RWPE2 (cell line): Measurements from ENCODE around the gene PAPPA.

ENCODE experiments used
- ATAC-seq: fragments of 200-7000 bp; cut with Tn5 transposase; 3 replicates; pipeline ENCODE4 v1.9.1; 2021; ENCODE audit warnings: low read depth
- DNase-seq: peaks from one replicate; pipeline ENCODE4 v3.0.0-alpha.2; 2020; ENCODE audit warnings: low spot score
- H3K27ac ChIP-seq: fragments of 450-650 bp; 2 replicates; pipeline ENCODE4 v1.5.1; 2017; ENCODE audit warnings: mild to moderate bottlenecking; ENCODE audit not compliant: poor library complexity, severe bottlenecking
- H3K27me3 ChIP-seq: fragments of 250-450 bp; sonication (Bioruptor Pico); 2 replicates; pipeline ENCODE4 v1.5.1; 2021; ENCODE audit warnings: mild to moderate bottlenecking, moderate library complexity; ENCODE audit not compliant: insufficient read depth, poor library complexity, severe bottlenecking
- H3K36me3 ChIP-seq: fragments of 250-450 bp; sonication (Bioruptor Pico); 2 replicates; pipeline ENCODE4 v1.5.1; 2020; ENCODE audit warnings: low read depth, mild to moderate bottlenecking, moderate library complexity
- H3K4me1 ChIP-seq: fragments of 250-450 bp; sonication (Bioruptor Pico); 2 replicates; pipeline ENCODE4 v1.5.1; 2021; ENCODE audit warnings: mild to moderate bottlenecking, moderate library complexity; ENCODE audit not compliant: insufficient read depth, poor library complexity, severe bottlenecking
- H3K4me3 ChIP-seq: fragments of 250-450 bp; sonication (Bioruptor Pico); 2 replicates; pipeline ENCODE4 v1.5.1; 2021; ENCODE audit warnings: mild to moderate bottlenecking, moderate library complexity; ENCODE audit not compliant: severe bottlenecking
- H3K9me3 ChIP-seq: fragments of 250-450 bp; sonication (Bioruptor Pico); 2 replicates; pipeline ENCODE4 v1.5.1; 2021; ENCODE audit warnings: mild to moderate bottlenecking, moderate library complexity; ENCODE audit not compliant: severe bottlenecking
- CTCF ChIP-seq: fragments of 450-650 bp; IDR thresholded peaks from one replicate; pipeline ENCODE4 v1.5.1; 2017; ENCODE audit warnings: mild to moderate bottlenecking, moderate library complexity; ENCODE audit not compliant: poor library complexity, severe bottlenecking

Gene PAPPA

GRCh38 chr9:116237456-116237855 lies 83.9 kb downstream of the PAPPA start:
- no peaks in the 10 kb centered on the region for H3K9me3 ChIP-seq
- peak overlapping the region; percentile 34 for H3K27ac ChIP-seq
- TF ChIP-seq CTCF: no peak
- DNase-seq (no peak), ATAC-seq (no peak)
- no peaks in the 10 kb centered on the region for H3K36me3 ChIP-seq
- H3K4me3 ChIP-seq: no peak overlapping the region
- H3K4me1 ChIP-seq: peaks cover 26% of the 10 kb centered on the region
- no peaks in the 10 kb centered on the region for H3K27me3 ChIP-seq

- DNase-seq (no peak), ATAC-seq (peak; percentile 72)
- no peaks in the 10 kb centered on the region for H3K36me3 ChIP-seq
- no peak for TF ChIP-seq CTCF
- peaks cover 18% of the 10 kb centered on the region for H3K4me1 ChIP-seq
- no peaks in the 10 kb centered on the region for H3K27me3 ChIP-seq
- no peak overlapping the region for H3K4me3 ChIP-seq
- H3K27ac ChIP-seq: peak overlapping the region; percentile 34
- no peaks in the 10 kb centered on the region for H3K9me3 ChIP-seq
Observed at GRCh38 chr9:116238225-116238624, 84.6 kb downstream of the PAPPA start.

- no peaks in the 10 kb centered on the region for H3K27me3 ChIP-seq
- no peak for TF ChIP-seq CTCF
- ATAC-seq: no peak
- no peak for DNase-seq
- no peak overlapping the region for H3K4me3 ChIP-seq
- H3K36me3 ChIP-seq: no peaks in the 10 kb centered on the region
- no peaks in the 10 kb centered on the region for H3K9me3 ChIP-seq
- H3K27ac ChIP-seq: peak overlapping the region; percentile 34
- peaks cover 13% of the 10 kb centered on the region for H3K4me1 ChIP-seq
Observed at GRCh38 chr9:116238776-116239340, 85.3 kb downstream of the PAPPA start.

GRCh38 chr9:116243708-116244107 lies 90.1 kb downstream of the PAPPA start:
- Histone ChIP-seq H3K36me3 (no peaks in the 10 kb centered on the region), H3K4me1 (no peaks in the 10 kb centered on the region), H3K9me3 (no peaks in the 10 kb centered on the region), H3K27me3 (no peaks in the 10 kb centered on the region), H3K4me3 (no peak overlapping the region), H3K27ac (no peak overlapping the region)
- no peak for TF ChIP-seq CTCF
- ATAC-seq (no peak), DNase-seq (no peak)

GRCh38 chr9:116247284-116247683 lies 93.7 kb downstream of the PAPPA start:
- Histone ChIP-seq H3K4me1 (no peaks in the 10 kb centered on the region), H3K4me3 (no peak overlapping the region), H3K36me3 (no peaks in the 10 kb centered on the region), H3K27me3 (no peaks in the 10 kb centered on the region), H3K27ac (no peak overlapping the region), H3K9me3 (no peaks in the 10 kb centered on the region)
- no peak for TF ChIP-seq CTCF
- ATAC-seq (no peak), DNase-seq (no peak)
